Measurements from ENCODE around the gene SLC5A10.
A peak's percentile ranks its signal among the peaks of the same experiment; 100 is the strongest.
"Not testable (repeated sequence)": the region's sequence is repeated elsewhere in the genome, so short reads cannot be mapped to it uniquely, and the experiment has no call there.

The SLC5A10 gene

DNA sequence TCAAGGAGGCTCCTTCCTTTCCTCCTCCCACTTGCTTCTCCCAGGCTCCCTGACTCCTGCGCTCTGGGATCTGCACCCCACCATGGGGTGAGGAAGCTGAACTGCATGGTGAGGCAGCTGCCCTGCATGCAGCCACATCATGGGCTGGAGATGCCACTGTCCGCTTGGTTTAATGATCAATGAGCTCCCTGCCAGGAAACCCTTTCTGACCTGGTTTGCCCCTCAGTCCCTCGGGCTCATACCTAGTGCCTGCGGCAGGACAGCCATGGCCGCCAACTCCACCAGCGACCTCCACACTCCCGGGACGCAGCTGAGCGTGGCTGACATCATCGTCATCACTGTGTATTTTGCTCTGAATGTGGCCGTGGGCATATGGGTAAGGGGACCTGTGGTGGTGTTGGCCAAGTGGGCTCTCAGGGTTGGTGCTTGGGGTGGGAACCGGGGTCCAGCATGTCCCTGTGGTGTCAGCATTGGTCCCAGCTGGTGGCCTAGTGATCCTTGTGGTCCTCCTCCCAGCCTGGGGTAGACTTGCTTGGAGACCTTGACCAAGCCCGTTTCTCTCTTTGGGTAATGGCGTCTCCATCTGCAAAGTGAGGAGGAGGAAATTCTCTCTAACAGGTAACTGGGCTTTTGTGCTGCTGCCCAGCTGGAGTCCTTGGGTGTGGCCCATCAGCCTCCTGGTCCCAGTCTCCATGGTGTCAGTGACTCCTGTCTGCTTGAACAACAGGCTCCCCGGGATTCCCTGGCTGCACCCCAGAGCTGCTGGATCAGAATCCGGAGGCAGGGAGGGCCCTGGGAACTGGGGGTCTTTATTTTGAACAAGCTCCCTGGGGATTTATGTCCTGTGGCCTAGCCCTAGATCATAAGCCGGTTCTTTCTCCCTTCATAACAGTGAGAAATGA, at the start of gene SLC5A10:
Gene SLC5A10 (plus strand): TSS at position 225 of the 902 bp plus-strand sequence. CDS start 41 bp downstream, at position 266.
- no peak for DNase-seq

DNA sequence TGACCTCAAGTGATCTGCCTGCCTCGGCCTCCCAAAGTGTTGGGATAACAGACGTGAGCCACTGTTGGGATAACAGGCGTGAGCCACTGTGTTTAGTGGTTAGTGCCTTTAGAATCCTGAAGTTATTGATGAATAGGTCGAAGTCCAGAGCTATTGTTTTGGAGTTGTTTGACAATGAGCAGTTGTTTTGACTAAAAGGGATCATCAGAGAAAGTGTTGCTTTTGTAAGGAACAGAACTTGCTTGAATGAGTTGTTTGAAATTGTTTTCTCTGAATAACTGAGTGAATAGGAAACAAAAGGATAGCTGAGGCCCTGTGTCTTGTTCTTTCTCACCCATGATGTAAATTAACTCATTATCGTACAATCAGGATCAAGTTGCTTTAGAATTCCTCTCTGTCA, 47.5 kb upstream of the SLC5A10 start:
- DNase-seq, result no peak

DNA sequence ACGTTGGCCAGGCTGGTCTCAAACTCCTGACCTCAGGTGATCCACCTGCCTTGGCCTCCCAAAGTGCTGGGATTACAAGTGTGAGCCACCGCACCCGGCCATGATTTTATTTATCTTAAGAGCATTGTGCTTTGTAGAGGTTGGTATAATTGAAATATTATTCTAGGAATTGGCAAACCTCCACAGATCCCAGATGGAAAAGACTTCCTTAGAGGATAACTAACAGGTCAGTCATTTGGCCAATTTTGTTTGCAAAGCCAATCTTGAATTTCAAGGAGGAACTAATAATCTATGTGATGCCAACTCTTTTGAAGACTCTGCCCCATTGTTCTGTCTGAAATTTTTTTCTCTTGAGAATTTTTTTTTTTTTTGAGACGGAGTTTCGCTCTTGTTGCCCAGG, 46.7 kb upstream of the SLC5A10 start:
- DNase-seq, result no peak

DNA sequence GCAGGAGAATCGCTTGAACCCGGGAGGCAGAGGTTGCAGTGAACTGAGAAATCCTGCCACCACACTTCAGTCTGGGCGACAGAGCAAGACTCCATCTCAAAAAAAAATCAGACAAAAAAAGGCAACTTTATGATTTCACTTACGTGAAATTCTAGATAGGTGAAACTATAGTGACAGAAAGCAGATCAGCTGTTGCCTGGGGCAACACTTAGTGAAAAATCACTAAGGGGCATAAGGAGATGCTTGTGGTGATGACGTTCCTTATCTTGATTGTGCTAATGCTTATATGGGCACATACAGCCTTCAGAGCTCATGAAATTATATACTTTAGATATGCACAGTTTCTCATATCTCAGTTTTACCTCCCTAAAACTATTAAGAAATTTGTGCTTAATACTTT, 41.6 kb upstream of the SLC5A10 start:
- DNase-seq, result no peak

DNA sequence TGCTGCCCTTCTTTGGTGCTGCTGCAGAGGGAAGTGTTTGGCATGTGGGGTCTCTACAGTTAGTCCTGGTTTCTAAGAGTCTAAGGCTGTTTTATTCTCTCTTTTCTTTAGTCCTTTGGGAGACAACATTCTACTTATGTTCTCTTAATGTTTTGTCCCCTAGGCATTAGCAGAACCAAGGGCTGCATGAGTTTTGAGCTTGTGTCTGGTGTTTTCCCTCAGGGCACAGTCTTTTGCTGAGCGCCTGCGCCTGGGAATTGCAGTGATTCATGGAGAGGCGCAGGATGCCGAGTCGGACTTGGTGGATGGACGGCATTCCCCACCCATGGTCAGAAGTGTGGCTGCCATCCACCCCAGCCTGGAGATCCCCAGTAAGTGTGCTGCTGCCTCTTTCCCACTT, 41.1 kb upstream of the SLC5A10 start:
- DNase-seq, result no peak

DNA sequence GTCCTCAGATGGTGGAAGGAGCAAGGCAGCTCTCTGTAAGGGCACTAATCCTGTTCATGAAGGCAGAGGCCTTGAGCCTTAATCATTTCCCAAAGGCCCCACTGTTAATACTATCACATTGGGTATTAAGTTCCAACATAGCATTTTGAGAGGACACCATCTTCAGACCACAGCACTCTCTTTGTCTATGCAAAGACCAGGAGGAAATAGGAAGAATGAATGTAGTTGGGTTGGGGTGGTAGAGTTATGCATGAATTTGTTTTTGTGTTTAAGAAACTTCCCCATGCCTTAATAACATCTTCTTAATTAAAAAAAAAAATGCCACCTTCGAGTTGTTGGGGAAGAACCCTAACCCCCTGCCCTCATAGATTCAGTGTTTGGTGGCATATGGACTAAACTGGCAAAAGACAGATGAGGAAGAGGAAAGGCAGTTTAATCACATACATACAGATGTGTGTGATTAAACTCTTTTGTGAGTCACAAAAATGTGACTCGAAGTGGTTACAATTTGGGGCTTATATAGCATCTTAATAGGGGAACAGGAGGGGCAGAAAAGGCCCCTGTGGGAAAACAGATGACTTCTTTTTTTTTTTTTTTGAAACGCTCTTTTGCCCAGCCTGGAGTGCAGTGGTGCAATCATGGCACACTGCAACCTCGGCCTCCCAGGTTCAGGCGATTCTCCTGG, 35.0 kb upstream of the SLC5A10 start:
- DNase-seq, result no peak

DNA sequence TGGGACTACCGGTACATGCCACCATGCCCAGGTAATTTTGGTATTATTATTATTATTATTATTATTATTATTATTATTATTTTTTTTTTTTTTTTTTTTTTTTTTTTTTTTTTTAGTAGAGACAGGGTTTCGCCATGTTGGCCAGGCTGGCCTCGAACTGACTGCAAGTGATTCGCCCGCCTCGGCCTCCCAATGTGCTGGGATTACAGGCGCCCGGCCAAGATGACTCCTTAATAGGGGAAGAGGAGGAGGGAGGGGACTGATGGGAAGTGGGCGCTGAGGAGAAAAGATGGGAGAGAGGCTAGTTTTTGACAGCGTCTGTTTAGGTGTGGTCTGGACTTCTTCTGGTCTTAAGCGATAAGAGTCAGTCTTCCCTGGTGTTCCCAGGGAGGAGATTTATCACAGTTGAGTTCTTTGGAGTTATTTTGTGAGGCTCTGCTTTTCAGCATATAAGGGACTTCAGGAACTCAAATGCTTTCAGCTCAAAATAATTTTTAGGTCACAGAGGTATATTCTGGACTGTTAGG, 34.4 kb upstream of the SLC5A10 start:
- DNase-seq, result no peak

DNA sequence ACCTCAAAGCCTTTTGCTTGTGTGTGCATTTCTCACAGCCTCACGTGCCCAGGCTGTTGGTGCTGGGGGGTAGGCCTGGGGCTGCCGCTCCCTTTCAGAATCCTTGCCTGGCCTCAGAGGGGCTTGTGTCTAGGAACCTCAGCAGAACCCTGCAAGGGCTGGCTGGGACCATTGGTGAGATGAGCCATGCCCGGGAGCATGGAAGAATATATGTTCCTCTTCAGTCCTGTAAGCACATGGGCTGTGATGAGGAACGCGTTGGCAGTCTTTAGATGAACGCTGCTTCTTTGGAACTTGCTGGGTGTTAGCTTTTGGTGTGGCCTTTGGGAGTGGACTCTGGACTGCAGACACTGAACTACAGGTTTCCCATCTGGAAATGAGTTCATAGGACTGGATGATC, 32.0 kb upstream of the SLC5A10 start:
- DNase-seq, result no peak

DNA sequence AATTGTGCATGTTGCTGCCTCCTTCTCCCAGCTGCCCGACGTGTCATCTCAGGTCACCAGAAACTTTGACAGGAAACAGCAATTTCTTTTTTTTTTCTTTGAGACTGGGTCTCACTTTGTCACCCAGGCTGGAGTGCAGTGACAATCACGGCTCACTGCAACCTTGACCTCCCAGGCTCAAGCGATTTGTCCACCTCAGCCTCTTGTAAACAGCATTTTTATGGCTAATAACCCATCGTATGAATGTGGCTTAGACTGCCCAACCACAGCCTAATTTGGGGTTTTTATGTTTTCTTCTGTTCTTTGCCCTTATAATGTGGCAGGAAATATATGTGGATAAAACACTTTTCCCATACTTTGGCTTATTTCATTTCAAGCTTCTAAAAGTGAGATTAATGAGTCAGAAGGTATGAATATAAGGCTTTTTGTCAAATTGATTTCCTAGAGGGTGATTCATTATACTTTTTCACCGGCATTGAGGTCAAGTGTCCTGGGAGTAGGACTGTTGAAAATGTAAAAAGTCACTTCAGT, 31.0 kb upstream of the SLC5A10 start:
- no peak for DNase-seq

DNA sequence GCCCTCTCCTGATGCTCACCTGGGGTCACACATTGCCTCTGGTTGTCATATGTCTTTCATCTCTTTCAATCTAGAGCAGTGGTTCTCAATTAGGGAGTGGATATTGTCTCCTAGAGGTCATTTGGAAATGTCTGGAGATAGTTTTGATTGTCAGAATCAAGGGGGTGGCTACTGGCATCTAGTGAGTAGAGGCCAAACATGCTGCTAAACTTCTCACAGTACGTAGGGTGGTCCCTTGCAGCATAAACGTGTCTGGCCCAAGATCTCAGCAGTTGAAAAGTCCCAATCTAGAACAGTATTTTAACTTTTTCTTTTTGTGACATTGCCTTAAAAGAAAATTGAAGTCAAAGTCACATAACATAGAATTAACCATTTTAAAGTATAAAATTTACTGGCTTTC, 30.5 kb upstream of the SLC5A10 start:
- DNase-seq, result no peak

DNA sequence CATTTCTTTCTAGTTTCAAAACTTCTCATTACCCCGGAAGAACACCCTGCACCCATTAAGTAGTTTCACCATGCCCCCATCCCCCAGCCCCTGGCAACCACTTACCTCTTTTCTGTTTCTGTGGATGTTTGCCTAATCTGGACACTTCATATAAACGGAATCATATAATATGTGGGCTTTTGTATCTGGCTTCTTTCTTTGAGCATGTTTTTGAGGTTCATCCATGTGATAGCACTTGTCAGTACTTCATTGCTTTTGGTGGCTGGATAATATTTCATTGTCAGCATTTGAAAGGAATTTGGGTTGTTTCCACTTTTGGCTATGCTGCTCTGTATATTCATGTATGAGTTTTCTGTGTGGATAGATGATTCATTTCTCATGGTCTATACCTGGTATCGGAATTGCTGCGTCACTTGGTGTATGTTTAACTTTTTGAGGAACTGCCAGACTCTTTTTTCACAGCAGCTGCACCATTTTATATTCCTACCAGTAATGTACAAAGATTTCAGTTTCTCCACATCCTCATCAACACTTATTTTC, 30.0 kb upstream of the SLC5A10 start:
- DNase-seq, result no peak

DNA sequence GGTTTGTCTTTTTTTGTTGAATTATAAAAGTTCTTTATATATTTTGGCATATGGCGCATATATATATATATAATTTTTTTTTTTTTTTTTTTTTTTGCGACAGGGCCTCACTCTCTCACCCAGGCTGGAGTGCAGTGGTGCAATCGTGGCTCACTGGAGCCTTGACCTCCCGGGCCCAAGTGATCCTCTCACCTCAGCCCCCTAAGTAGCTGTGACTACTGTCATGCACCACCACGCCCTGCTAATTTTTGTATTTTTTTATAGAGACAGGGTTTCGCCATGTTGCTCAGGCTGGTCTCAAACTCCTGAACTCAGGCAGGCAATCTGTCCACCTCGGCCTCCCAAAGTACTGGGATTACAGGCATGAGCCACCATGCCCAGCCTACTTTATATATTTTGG, 29.4 kb upstream of the SLC5A10 start:
- DNase-seq, result not testable (repeated sequence)

DNA sequence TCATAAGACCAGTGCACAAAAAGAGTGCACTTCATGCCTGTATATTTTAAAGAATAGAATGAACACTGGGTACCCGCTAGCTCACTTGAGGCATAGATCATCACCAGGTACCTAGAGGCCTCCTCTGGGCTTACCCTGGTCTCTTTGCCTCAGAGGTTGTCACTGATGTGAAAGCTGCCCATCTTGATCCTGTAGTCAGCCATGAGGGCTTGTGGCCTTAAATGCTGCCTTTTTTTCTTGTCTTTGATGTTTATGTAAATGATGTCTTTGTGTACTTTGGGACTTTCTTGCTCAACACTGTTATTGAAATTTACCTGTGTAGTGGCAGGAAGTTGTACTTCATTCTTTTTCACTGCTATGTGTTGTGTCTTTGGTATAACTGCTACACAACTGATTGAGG, 26.8 kb upstream of the SLC5A10 start:
- DNase-seq, result no peak

DNA sequence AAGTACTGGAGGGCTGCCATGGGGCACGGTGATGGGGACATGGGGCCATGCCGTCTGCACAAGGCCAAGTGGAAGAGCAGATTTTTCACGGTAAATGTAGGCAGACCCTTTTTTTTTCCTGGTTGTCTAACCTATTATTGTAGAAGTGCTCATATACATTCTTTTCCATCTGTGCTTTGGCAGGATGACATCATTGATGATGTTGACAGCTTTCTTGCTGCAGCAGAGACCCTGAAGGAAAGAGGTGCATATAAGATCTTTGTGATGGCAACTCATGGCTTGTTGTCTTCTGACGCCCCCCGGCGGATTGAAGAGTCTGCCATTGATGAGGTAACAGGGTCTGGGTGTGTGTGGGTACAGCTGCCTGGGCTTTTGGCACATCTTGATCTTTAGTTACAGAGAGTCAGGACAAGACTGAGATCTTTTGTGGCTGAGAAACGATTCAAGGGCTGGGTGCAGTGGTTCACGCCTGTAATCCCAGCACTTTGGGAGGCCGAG, 23.3 kb upstream of the SLC5A10 start:
- no peak for DNase-seq

DNA sequence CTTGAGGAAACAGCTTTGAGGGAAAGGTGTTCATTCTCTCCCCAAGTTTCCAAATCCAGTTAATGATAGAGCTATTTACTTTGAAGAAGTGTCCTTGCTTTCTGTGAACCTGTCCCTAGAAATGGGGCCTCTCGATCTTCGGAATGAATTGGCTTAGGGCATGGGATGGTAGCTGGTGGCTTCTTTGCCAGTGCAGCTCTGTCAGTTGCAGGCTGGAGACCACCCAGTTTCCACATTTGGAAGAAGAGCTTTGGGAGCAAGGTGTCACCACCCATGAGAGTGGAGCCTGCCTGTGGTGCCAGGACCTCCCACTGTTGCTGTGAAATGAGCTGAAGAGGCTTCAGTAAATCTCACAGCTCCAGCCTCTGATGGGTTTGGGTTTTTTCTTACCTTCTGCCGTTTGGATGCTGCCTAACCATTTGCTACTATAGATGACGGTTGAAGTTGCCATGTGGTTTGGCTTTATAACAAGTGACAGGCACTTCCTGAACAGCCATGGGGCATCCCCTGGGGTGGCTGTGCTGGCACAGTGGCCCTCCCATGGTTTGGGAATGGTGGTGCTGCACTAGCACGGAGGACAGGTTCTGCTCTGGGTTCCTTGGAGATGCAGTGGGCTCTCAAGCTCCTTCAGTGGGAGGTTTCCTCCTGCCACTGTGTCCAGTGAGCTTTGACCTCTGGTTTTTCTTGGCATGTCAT, 19.5 kb upstream of the SLC5A10 start:
- DNase-seq, result no peak

DNA sequence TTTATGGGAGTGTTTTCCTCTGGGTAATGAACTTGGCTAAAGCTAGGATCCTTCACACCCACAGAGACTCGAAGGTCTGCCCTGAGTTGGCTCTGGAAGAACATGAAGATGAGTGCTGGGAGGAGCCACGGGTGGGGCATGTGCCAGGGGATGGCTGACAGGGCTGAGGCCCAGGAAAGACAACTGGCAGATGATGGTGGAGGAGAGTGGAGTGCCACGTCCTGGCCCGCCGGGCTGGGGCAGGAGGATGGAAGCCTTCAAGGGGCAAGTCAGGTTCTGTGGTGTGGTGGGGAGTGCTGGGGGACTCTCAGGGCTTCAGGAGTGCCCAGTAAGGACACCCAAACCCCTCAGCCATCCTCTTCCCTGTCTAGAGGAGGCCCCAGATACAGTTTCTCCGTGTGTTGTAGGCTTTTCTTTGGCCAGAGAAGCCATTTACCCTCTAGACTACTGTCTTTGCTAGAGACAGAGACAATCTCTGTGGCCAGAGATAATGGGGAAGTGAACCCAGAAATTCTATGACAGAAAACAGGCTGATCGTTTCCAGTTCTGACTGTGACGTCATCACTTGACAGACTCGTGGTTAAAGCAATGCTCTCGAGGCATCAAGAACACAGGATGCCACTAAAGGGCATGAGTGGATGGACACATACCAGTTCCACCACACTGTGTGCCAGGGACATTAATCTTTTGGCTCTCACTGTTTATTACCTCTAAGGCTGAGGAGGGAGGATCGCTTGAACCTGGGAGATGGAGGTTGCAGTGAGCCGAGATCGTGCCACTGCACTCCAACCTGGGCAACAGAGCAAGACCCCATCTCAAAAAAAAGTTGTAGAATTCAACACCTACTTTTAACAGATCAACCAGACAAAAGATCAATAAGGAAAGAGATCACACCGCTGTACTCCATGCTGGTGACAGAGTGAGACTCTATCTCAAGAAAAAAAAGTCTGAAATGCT, 18.6 kb upstream of the SLC5A10 start:
- DNase-seq, result no peak

DNA sequence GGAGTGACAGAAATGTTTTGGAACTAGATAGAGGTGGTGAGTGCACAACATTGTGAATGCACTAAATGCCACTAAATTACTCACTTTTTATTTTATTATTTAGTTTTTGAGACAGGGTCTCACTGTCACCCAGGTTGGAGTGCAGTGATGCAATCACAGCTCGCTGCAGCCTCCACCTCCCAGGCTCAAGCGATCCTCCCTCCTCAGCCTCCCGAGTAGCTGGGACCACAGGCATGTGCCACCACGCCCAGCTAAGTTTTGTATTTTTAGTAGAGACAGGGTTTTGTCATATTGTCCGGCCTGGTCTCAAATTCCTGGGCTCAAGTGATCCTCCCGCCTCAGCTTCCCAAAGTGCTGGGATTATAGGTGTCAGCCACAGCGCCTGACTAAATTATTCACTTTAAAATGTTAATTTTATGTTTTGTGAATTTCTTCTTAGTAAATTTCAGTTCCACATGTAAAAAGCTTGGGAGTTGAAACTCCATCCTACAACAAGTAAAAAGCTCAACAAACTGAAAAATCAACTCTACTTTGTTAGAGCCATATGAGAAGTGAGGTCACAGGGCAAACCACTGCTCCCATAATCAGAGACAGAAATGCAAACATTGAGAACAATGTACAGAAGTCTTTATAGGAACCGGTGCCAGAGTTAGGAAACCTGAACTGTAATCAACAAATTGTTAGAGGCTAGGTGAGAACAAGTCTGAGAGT, 13.8 kb upstream of the SLC5A10 start:
- DNase-seq, result no peak

DNA sequence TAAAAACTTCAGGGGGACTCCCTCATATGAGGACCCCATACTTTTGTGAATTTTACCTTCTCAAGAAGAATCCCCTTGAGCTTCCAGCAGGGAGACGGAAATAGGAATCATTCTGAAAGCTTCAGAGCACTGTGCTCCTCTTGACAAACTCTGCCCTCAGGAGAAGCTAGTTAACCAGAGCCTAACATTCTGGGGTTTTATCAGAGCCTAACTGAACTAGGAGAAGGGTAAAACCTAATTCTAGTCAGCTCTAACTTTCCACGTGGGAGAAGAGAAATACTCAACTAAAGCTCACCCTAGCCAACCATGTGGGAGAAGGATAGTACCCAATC, 13.3 kb upstream of the SLC5A10 start:
- DNase-seq, result no peak

DNA sequence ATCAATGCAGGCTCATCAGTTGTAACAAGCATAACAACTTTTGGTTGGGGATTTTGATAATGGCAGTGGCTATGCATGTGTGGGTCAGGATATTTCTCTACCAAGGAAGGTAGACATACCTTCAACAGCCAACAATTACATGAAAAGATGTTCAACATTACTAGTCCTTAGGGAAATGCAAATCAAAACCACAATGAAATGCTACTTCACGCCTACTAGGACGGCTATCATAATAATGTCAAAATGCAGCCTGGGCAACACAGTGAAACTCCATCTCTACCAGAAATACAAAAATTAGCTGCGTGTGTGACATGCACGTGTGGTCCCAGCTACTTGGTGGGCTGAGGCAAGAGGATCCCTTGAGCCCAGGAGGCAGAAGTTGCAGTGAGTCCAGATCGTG, 7.3 kb upstream of the SLC5A10 start:
- peak; percentile 38 to 45 for DNase-seq

DNA sequence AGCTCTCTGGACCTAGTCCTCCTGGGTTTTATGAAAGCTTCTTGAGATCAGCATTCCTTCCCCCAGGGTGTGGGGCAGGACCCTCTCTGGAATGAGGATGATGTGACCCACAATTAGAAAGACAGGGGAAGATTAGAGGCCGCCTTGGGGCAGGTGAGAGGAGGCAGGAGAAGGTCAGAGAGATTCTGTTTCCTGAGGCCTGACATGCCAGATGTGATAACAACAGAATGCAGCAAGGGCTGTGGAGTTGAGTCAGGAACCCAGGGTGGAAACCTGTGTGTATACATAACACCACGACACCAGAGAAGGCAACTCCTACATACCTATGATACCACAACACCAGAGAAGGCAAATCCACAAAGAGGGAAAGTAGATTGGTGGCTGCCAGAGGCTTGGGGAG, 5.4 kb upstream of the SLC5A10 start:
- DNase-seq, result no peak

DNA sequence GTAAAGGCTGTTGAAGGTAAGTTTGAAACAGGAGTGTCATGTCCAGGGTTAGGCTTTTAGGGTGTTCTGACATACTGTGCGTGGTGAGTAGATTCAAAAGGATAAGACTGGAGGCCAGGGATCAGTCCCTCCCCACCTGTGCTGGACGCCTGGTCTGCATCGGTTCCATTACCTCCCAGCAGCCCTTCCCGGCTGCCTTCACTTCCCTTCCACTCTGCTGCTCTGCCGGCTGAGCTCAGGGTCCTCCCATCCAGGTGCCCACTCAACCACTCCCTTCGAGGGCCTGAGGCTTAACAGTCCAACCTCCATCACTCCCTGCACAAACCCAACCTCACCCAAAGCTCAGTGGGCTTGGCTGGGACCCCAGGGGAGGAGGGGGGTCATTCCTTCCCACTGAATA, 4.1 kb upstream of the SLC5A10 start:
- no peak for DNase-seq
